HUES64 (cell line): ENCODE data around the gene SENP3.
A peak's percentile ranks its signal among the peaks of the same experiment; 100 is the strongest.

Experiments
- H3K27ac ChIP-seq: 2 replicates; pipeline ENCODE4 v1.7.0; 2013; ENCODE audit warnings: low read depth, low read length, inconsistent platforms
- H3K27me3 ChIP-seq: 2 replicates; pipeline ENCODE4 v1.6.1; 2013; ENCODE audit warnings: mild to moderate bottlenecking, low read length; ENCODE audit not compliant: insufficient read depth
- H3K36me3 ChIP-seq: 2 replicates; pipeline ENCODE4 v1.6.1; 2013; ENCODE audit warnings: mild to moderate bottlenecking, low read length; ENCODE audit not compliant: insufficient read depth
- H3K4me1 ChIP-seq: 2 replicates; pipeline ENCODE4 v1.6.1; 2013; ENCODE audit warnings: mild to moderate bottlenecking, low read length, moderate library complexity; ENCODE audit not compliant: insufficient read depth
- H3K4me3 ChIP-seq: 2 replicates; pipeline ENCODE4 v1.5.1; 2013; ENCODE audit warnings: mild to moderate bottlenecking, low read length, moderate library complexity
- H3K9ac ChIP-seq: 2 replicates; pipeline ENCODE4 v1.6.1; 2013; ENCODE audit warnings: mild to moderate bottlenecking, low read depth, low read length
- H3K9me3 ChIP-seq: 2 replicates; pipeline ENCODE4 v1.6.1; 2013; ENCODE audit warnings: low read depth, low read length; ENCODE audit not compliant: insufficient read depth
- WGBS: fragments of 150-250, 120-280 bp; methylation state at CpG from one replicate; pipeline ENCODE4 v1.1.7; 2013; ENCODE audit warnings: missing lambda C conversion rate; 5-methylcytosine and 5-hydroxymethylcytosine counted together

The SENP3 gene

DNA sequence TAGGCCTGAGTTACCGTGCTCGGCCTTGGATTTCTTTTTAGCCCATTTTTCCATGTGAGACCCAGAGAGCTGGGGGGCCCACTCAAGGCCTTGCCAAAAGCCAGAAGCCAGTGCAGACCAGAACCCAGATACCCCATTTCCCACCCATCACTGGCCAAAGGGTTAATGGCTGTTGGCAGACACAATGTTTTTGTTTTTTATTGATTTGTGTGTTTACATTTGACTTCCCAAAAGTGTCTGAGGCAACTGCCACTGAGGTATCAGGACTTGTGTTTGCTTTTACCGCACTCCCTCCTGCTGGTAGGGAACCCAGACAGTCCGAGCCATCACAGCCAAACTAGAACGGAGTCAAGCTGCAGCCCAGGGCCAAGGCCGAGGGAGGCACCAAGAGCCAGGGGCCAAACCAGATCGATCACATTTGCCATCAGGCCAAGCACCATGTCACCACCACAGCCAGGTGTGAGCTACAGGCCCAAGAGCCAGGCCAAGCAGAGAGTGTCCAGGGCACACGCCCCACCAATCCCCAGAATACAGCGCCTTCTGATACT, 20.6 kb upstream of the SENP3 start:
- H3K36me3 ChIP-seq: no peaks in the 10 kb centered on the region
- no peak overlapping the region for H3K27ac ChIP-seq
- H3K27me3 ChIP-seq: peaks cover 12% of the 10 kb centered on the region; the same call in 1 of the 2 replicates
- H3K9ac ChIP-seq: no peak overlapping the region
- 92% methylated on average over 9 of the region's 9 CpGs for WGBS
- no peak overlapping the region for H3K4me3 ChIP-seq
- H3K4me1 ChIP-seq: no peaks in the 10 kb centered on the region
- H3K9me3 ChIP-seq: 0 out of 2 replicates have a peak, but pooled peaks cover 5% of the 10 kb centered on the region

DNA sequence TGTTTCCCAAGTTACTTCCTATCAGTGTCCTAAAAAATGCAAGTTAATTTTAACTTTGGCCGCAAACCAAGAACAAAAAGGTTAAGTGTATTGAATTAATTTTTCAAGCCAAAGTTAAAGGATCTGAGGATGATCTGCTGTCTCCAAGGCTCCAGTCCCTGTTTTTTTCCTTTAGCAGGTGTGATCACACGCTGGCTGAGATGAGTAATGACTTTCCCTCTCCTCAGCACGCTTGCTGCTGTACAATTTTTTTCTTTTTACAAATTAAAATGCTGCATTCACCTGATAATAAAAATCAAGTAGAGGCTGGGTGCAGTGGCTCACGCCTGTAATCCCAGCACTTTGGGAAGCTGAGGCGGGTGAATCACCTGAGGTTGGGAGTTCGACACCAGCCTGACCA, 16.8 kb upstream of the SENP3 start:
- Histone ChIP-seq H3K36me3 (no peaks in the 10 kb centered on the region), H3K9ac (no peak overlapping the region), H3K9me3 (no peaks in the 10 kb centered on the region), H3K4me1 (no peaks in the 10 kb centered on the region), H3K27me3 (peaks cover 16% of the 10 kb centered on the region; the same call in 1 of the 2 replicates), H3K27ac (no peak overlapping the region), H3K4me3 (no peak overlapping the region)
- WGBS: 79% methylated on average over 6 of the region's 6 CpGs

DNA sequence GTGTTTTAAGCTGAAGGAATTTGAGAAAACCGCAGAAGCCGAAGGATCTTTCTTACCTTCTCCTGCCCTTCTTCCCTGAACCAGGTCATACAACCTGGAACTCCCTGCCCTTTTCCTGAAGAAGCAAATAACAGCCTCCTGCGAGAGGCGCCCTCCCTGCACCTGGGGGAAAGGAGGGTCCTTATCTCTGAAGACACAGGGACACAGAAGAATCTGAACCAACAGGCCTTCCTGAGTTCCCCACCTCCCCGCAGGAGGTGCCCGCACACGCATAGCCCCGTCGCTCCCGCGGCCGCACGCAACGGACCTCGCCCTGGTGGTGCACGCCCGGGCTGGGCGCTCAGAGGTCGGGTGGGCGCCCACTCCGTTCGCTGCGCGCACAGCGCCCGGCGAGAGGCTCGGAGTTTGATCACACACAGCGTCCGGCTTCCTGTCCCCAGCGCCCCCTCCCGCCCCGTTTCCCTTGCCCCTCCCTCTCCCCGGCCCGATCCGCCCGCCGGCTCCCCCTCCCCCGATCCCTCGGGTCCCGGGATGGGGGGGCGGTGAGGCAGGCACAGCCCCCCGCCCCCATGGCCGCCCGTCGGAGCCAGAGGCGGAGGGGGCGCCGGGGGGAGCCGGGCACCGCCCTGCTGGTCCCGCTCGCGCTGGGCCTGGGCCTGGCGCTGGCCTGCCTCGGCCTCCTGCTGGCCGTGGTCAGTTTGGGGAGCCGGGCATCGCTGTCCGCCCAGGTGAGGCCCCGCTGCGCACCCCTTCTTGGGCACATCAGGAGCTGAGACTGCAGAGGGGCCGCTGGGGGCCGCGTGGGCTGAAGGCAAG, 12.9 kb upstream of the SENP3 start, which contains the start of gene TNFSF12:
TNFSF12 (plus strand) TSS at position 474 of the 816 bp plus-strand sequence; CDS start at position 570, 96 bp downstream.
- 4% methylated on average over 64 of the region's 65 CpGs for WGBS
- no peaks in the 10 kb centered on the region for H3K4me1 ChIP-seq
- H3K9me3 ChIP-seq: no peaks in the 10 kb centered on the region
- H3K27me3 ChIP-seq: peaks cover 4% of the 10 kb centered on the region; the same call in 1 of the 2 replicates
- peak within 1 kb of the TSS; percentile 67 for H3K9ac ChIP-seq
- no peak within 1 kb of the TSS for H3K27ac ChIP-seq
- H3K4me3 ChIP-seq: peak within 1 kb of the TSS; percentile 80
- H3K36me3 ChIP-seq: no peaks in the 10 kb centered on the region

DNA sequence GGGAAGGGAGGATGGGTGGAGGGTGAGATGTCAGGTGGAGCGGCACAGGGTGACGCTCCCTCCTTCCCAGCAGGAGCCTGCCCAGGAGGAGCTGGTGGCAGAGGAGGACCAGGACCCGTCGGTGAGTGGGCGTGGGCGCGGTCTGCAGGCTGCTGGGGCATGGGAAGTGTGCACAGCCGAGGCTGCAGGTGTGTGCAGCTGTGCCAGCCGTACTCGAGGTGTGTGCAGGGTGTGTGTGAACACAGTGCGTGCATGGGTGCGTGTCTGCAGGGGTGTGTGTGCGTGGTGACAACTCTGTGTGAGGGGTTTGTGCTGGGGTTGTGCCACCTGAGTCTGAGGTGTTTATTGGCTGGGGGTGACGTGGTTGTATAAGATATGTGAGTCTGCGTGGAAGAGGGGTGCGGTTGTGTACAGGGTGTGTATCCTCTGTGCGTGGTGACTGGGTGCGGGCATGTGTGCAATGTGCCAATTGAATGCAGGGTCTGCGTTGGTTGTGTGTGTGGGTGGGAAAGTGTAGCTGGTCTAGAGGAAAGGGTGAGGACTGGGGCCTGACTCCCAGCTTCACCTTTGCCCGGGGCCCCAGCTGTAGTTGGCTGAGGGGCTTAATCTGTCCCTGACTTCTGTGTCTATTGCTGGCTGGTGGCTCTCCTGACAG, 12.2 kb upstream of the SENP3 start:
- no peaks in the 10 kb centered on the region for H3K36me3 ChIP-seq
- peak overlapping the region; percentile 80 for H3K4me3 ChIP-seq
- H3K9me3 ChIP-seq: no peaks in the 10 kb centered on the region
- no peak overlapping the region; the same call in 1 of the 2 replicates for H3K9ac ChIP-seq
- peaks cover 4% of the 10 kb centered on the region; the same call in 1 of the 2 replicates for H3K27me3 ChIP-seq
- 77% methylated on average over 20 of the region's 20 CpGs for WGBS
- H3K27ac ChIP-seq: no peak overlapping the region
- H3K4me1 ChIP-seq: no peaks in the 10 kb centered on the region

DNA sequence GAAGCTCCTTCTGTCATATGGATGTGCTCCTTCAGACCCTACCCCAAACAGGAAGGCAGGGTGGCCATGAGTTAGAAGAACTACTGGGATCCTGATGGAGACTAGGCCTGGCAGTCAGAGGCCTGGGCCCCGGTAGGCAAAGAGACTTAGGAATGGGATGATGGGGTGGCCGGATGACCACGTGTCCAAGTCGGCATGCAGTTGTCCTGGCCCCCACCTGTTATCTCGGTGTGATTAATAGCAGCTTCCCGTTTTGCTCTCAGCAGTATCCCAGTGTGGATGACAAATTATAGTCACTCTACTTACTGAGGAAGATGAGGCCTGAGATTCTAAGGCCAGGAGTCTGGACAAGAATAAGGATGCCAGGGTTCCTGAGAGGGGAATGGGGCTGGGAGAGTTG, 11.4 kb upstream of the SENP3 start:
- H3K27me3 ChIP-seq: peaks cover 4% of the 10 kb centered on the region; the same call in 1 of the 2 replicates
- H3K9ac ChIP-seq: no peak overlapping the region
- H3K4me1 ChIP-seq: no peaks in the 10 kb centered on the region
- no peak overlapping the region for H3K27ac ChIP-seq
- H3K36me3 ChIP-seq: no peaks in the 10 kb centered on the region
- H3K4me3 ChIP-seq: no peak overlapping the region
- H3K9me3 ChIP-seq: no peaks in the 10 kb centered on the region
- WGBS: 86% methylated on average over 6 of the region's 6 CpGs

DNA sequence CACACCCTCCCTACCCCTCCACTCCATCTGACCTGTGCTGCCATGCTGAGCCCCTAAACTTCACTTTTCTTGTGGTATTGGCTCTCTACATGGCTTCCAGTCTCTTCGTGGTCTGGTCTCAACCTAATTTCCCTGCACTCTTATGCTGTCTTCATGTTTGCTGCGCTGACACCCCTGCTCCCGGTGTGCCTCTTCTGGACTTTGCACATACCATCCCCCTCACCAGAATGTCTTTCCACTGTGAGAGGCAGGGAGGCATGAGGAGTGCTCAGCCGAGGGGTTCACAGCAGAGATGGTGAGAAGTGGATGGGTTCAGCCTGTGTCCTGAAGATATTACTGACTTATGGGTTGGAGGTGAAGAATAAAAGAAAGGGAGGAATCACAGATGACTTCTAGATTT, 10.3 kb upstream of the SENP3 start:
- H3K4me3 ChIP-seq: no peak overlapping the region
- WGBS: 92% methylated on average over 4 of the region's 4 CpGs
- no peaks in the 10 kb centered on the region for H3K36me3 ChIP-seq
- H3K9me3 ChIP-seq: no peaks in the 10 kb centered on the region
- H3K4me1 ChIP-seq: no peaks in the 10 kb centered on the region
- no peak overlapping the region for H3K27ac ChIP-seq
- peaks cover 4% of the 10 kb centered on the region; the same call in 1 of the 2 replicates for H3K27me3 ChIP-seq
- no peak overlapping the region for H3K9ac ChIP-seq

DNA sequence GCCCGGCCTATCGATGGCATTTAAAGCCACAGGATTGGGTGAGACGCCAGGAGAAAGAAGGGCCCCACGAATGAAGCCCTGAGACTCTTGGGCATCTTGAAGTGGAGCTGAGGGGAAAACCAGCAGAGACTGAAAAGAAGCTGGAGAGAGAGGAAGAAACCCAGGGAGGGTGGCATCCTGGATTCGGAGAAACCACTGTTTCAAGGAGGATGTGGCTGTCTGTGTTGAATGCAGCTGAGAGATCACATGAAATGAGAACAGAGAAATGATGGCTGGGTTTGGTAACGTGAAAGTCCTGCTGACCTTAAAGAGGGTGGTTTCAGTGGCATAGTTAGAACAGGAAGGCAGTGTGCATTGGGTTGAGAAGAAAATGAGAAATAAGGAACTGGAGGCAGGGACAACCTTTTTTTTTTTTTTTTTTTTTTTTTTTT, 9.1 kb upstream of the SENP3 start:
- Histone ChIP-seq H3K9ac (no peak overlapping the region), H3K27me3 (peaks cover 3% of the 10 kb centered on the region; the same call in 1 of the 2 replicates), H3K4me3 (no peak overlapping the region), H3K36me3 (no peaks in the 10 kb centered on the region), H3K9me3 (no peaks in the 10 kb centered on the region), H3K4me1 (peaks cover 6% of the 10 kb centered on the region), H3K27ac (no peak overlapping the region)
- 90% methylated on average over 6 of the region's 6 CpGs for WGBS

DNA sequence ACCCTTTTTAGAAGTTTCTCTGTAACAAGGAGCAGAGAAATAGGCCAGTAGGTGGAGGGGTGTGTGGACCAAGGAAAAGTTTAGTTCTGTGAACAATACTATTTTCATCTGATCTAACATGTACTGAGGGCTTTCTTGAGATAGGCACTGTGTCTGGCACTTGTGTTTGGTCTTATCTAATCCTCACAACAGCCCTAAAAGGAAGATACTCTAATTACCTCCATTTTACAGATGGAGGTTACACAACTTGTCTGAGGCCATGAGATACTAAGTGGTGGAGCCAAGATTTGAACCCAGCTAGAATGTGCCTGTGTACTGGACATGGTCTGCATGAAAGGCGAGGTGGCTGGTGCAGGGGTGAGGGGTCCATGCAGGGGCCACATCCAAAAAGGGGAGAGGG, 8.4 kb upstream of the SENP3 start:
- H3K9ac ChIP-seq: no peak overlapping the region
- H3K36me3 ChIP-seq: no peaks in the 10 kb centered on the region
- H3K27ac ChIP-seq: no peak overlapping the region
- no peak overlapping the region for H3K4me3 ChIP-seq
- H3K27me3 ChIP-seq: no peaks in the 10 kb centered on the region
- no peaks in the 10 kb centered on the region for H3K9me3 ChIP-seq
- 96% methylated on average over 1 of the region's 1 CpG for WGBS
- peaks cover 13% of the 10 kb centered on the region for H3K4me1 ChIP-seq

DNA sequence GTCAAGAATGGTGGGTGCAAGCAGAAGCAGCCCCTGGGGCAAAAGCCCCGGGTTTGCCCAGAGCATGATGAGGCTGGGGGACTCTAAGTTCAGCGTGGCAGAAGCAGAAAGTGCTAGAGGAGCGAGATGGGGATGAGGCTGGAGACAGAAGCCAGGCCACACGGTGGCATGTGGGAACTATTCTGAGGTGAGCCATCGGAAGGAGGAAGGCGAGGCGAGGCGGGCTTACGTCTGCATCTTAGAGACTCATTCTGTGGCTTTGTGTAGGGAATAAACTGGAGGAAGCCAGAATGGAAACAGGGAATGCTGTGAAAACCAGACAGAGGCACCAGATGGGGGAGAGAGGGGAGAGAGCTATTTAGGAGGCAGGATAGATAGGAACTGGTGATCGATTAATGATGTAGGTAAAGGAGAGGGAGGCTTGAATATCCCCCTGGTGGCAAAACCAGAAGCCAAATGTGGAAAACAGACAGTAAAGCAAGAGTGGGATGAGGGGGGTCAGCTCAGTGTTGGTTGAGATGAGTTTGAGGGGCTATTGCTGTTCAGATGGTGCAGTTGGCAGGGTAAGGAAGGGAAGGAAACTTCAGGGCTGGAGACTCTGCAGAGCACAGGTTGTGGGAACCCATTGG, 6.3 kb upstream of the SENP3 start:
- no peaks in the 10 kb centered on the region for H3K36me3 ChIP-seq
- H3K9me3 ChIP-seq: no peaks in the 10 kb centered on the region
- peaks cover 28% of the 10 kb centered on the region for H3K4me1 ChIP-seq
- no peak overlapping the region for H3K9ac ChIP-seq
- H3K27me3 ChIP-seq: no peaks in the 10 kb centered on the region
- H3K27ac ChIP-seq: no peak overlapping the region
- no peak overlapping the region for H3K4me3 ChIP-seq
- 62% methylated on average over 10 of the region's 10 CpGs for WGBS

DNA sequence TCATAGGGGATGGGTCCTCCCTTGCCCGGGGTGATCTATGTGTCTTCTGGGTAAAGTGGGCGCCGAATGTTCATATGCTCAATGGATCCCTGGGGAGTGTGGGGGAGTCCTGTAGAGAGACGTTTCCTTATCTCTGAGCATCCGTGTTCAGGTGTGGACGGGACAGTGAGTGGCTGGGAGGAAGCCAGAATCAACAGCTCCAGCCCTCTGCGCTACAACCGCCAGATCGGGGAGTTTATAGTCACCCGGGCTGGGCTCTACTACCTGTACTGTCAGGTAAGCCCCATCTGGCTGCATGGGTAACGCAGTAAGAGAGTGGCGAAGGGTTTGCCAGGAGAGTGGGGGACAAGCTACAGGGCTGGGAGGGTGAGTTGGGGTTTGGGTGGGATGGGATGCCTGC, 5.1 kb upstream of the SENP3 start:
- Histone ChIP-seq H3K27ac (no peak overlapping the region), H3K9me3 (no peaks in the 10 kb centered on the region), H3K36me3 (no peaks in the 10 kb centered on the region), H3K9ac (no peak overlapping the region), H3K4me3 (no peak overlapping the region), H3K27me3 (no peaks in the 10 kb centered on the region), H3K4me1 (peaks cover 32% of the 10 kb centered on the region)
- WGBS: 93% methylated on average over 12 of the region's 12 CpGs
